BLaER1 treated with 17β-estradiol and CSF1 and Interleukin-3, amounts not matched to agents 10 nM and 100 nM (cell line): Measurements from ENCODE around the gene CKAP2L.
A peak's percentile ranks its signal among the peaks of the same experiment; 100 is the strongest.

ENCODE experiments used
- H3K27ac ChIP-seq, 11 experiments: shearing (Covaris generic); formaldehyde crosslinking; 2 replicates each; pipeline ENCODE4 v1.8.1; 2022
- H3K27me3 ChIP-seq, 11 experiments: shearing (Covaris generic); formaldehyde crosslinking; 2 replicates each; pipeline ENCODE4 v1.8.1; 2022
- H3K36me3 ChIP-seq, 11 experiments: shearing (Covaris generic); formaldehyde crosslinking; 2 replicates each; pipeline ENCODE4 v1.8.1; 2022
- H3K4me1 ChIP-seq, 10 experiments: shearing (Covaris generic); formaldehyde crosslinking; 2 replicates each; pipeline ENCODE4 v1.8.1; 2022
- H3K4me2 ChIP-seq, 11 experiments: shearing (Covaris generic); formaldehyde crosslinking; 2 replicates each; pipeline ENCODE4 v1.8.1; 2022
- H3K4me3 ChIP-seq, 10 experiments: shearing (Covaris generic); formaldehyde crosslinking; 2 replicates each; pipeline ENCODE4 v1.8.1; 2022
- H3K9ac ChIP-seq, 11 experiments: shearing (Covaris generic); formaldehyde crosslinking; 2 replicates each; pipeline ENCODE4 v1.8.1; 2022
- H3K9me3 ChIP-seq, 11 experiments: shearing (Covaris generic); formaldehyde crosslinking; replicated peaks in 1 of 11; 2 replicates each; pipeline ENCODE4 v1.8.1; 2022
- H4K20me1 ChIP-seq, 11 experiments: shearing (Covaris generic); formaldehyde crosslinking; 2 replicates each; pipeline ENCODE4 v1.8.1; 2022
- Cebpa-rat ChIP-seq, 11 experiments: shearing (Covaris generic); IDR thresholded peaks; 2 replicates each; pipeline ENCODE4 v1.8.1; 2022

CKAP2L gene

DNA sequence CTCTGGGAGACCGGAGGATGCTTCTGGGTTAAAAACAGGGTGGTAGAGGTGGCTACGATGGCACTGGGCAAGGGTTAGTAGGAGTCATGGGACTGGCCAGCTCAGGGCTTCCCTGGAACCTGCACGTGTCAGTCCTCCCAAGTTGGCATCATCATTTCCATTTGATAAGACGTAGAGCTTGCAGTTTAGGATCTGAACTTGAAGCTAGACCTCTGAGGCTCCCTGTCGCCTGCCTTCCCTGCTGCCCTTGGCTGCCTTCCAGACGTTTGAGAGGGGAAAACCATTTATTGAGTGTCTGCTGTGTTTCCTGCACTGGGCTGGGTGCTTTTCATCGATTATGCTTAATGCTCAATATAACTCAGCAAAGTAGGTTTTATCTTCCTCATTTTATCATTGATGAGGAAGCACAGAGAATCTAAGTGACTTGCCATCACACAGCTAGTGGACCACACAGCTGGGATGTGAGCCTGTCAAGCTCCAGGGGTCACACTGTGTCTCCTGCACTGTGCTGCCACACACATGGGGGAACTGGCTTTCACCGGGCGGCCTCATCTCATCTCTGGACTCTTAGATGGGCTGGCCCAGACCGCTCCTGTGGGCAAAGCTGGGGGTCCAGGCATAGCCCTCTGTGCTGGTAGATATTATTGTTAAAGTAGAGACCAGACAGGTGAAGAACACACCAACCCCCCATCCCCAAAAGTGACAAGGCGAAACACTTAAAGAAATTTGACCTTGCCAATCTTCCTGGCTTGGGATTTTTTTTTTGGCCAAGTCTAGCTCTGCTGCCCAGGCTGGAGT lies 35.8 kb downstream of the CKAP2L start:
- Histone ChIP-seq H3K4me1 (peaks cover 26 to 71% (median 59%) of the 10 kb centered on the region in 10 experiments), H3K27me3 (no peaks in the 10 kb centered on the region), H3K9me3 (no peaks in the 10 kb centered on the region), H3K4me2 (peak overlapping the region; percentile 42 to 81 (median 64); a peak in 20 of 22 replicates), H3K9ac (peak overlapping the region in 1 of 11 experiments; percentile 1; a peak in 1 of 22 replicates), H4K20me1 (no peaks in the 10 kb centered on the region), H3K36me3 (no peaks in the 10 kb centered on the region), H3K4me3 (no peak overlapping the region), H3K27ac (peak overlapping the region in 5 of 11 experiments; percentile 6 to 21 (median 11); a peak in 2 of 22 replicates)
- TF ChIP-seq Cebpa-rat (IDR thresholded peaks at IDR 0.05), result no peak

- no peaks in the 10 kb centered on the region for H3K36me3 ChIP-seq
- no peak for TF ChIP-seq Cebpa-rat (IDR thresholded peaks at IDR 0.05)
- H3K9ac ChIP-seq, result peak overlapping the region in 3 of 11 experiments; percentile 1 to 27 (median 19); a peak in 2 of 22 replicates
- H3K9me3 ChIP-seq, result no peaks in the 10 kb centered on the region
- no peak overlapping the region for H3K4me3 ChIP-seq
- H3K4me1 ChIP-seq, result peaks cover 26 to 77% (median 61%) of the 10 kb centered on the region in 10 experiments
- H3K27ac ChIP-seq, result peak overlapping the region in 5 of 11 experiments; percentile 6 to 40 (median 19); a peak in 6 of 22 replicates
- H3K27me3 ChIP-seq, result no peaks in the 10 kb centered on the region
- H4K20me1 ChIP-seq, result no peaks in the 10 kb centered on the region
- peak overlapping the region in 8 of 11 experiments; percentile 21 to 81 (median 64); a peak in 16 of 22 replicates for H3K4me2 ChIP-seq
Observed at GRCh38 chr2:112728029-112728362, 36.4 kb downstream of the CKAP2L start.

DNA sequence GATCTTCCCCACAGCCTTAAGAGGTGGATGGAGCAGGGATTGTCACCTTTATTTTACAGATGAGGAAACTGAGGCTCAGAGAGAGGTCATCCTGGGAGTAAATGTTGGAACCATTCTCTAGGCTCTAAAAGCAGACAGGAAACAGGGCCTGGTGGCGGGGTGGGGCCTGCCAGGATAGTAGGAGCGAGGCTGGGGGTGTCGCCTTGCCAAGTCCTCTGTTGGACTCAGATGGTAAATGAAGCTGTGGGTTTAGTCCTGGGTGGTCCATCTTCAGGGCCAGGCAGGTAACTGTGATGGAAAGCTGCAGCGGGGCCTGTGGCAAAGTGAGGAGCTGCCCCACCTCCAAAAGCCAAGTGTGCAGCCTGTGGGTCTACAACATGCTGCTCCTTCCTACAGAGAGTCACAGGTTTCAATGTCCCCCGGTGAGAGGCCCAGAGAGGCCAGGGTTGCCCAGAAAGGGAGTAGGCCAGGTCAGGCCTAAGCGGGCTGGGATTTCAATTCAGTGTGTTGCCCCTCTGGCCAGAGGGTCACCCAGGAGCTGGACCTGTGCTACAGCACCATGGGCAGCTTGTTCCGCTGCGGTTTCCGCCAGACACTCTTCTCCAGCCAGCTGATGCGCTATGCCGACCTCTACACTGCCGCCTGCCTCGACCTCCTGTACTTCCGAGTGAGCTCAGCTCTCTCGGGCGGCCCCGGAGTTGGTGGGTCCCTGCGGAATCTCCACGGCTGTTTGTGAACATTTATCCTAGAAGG lies 37.0 kb downstream of the CKAP2L start:
- H3K4me1 ChIP-seq, result peaks cover 26 to 82% (median 61%) of the 10 kb centered on the region in 10 experiments
- H3K36me3 ChIP-seq, result no peaks in the 10 kb centered on the region
- H3K4me2 ChIP-seq, result peak overlapping the region in 6 of 11 experiments; percentile 47 to 81 (median 72); a peak in 12 of 22 replicates
- H4K20me1 ChIP-seq, result no peaks in the 10 kb centered on the region
- peak overlapping the region in 5 of 11 experiments; percentile 19 to 47 (median 30); a peak in 5 of 22 replicates for H3K9ac ChIP-seq
- no peaks in the 10 kb centered on the region for H3K27me3 ChIP-seq
- no peak overlapping the region for H3K4me3 ChIP-seq
- H3K27ac ChIP-seq, result peak overlapping the region in 7 of 11 experiments; percentile 8 to 44 (median 19); a peak in 6 of 22 replicates
- no peaks in the 10 kb centered on the region for H3K9me3 ChIP-seq
- no peak for TF ChIP-seq Cebpa-rat (IDR thresholded peaks at IDR 0.05)

DNA sequence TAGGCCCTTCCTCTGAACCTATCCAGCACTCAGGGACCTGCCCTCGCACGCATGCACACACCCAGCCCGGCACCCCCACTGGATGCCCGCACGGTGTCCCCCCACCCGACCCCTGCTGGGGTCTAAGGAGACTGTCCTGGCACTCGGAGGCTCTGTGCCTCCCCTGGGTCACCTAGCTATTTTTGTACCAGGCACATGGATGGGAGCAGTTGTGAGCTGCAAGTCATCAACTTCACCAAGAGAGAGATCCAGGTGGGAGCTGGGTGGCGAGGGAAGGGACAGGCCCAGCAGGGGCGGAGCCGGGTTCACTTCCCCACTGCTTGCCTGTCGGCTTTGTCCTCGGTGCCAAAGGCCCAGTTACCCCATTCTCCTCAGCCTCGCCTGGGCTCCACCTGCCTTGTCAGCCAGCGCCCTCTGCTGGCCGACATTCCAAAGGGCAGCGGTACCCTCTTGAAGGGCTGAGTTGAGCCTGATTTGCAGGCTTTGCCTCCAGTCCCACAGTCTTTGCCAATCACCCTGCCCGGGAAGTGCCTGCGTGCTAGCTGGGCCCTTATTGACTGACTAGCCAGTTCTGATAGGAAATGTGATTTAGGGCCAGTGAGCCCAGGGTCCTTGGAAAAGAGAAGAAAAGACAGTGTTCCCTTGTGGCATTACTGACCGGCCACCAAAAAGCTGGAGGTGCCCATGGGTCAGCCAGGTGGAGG lies 37.8 kb downstream of the CKAP2L start:
- no peaks in the 10 kb centered on the region for H3K36me3 ChIP-seq
- no peaks in the 10 kb centered on the region for H3K27me3 ChIP-seq
- H3K4me1 ChIP-seq, result peaks cover 26 to 85% (median 61%) of the 10 kb centered on the region in 10 experiments
- H3K9ac ChIP-seq, result peak overlapping the region in 9 of 11 experiments; percentile 28 to 63 (median 49); a peak in 15 of 22 replicates
- peak overlapping the region; percentile 40 to 81 (median 52); a peak in 21 of 22 replicates for H3K4me2 ChIP-seq
- H3K4me3 ChIP-seq, result no peak overlapping the region
- no peaks in the 10 kb centered on the region for H4K20me1 ChIP-seq
- no peak for TF ChIP-seq Cebpa-rat (IDR thresholded peaks at IDR 0.05)
- H3K27ac ChIP-seq, result peak overlapping the region in 9 of 11 experiments; percentile 19 to 60 (median 54); a peak in 16 of 22 replicates
- no peaks in the 10 kb centered on the region for H3K9me3 ChIP-seq

- peak overlapping the region in 10 of 11 experiments; percentile 1 to 60 (median 52); a peak in 14 of 22 replicates for H3K27ac ChIP-seq
- H3K4me2 ChIP-seq, result peak overlapping the region; percentile 40 to 71 (median 55); a peak in 21 of 22 replicates
Observed at GRCh38 chr2:112725545-112726457, 38.6 kb downstream of the CKAP2L start.

GRCh38 chr2:112724591-112725525 lies 39.6 kb downstream of the CKAP2L start:
- Histone ChIP-seq H3K9ac (peak overlapping the region in 3 of 11 experiments; percentile 8 to 25 (median 13); a peak in 2 of 22 replicates), H3K4me1 (peaks cover 38 to 97% (median 70%) of the 10 kb centered on the region in 10 experiments)
- TF ChIP-seq Cebpa-rat (IDR thresholded peaks at IDR 0.05), result no peak

More at GRCh38 chr2:112725545-112726457, 38.6 kb downstream of the CKAP2L start:
- Histone ChIP-seq H3K9me3 (no peaks in the 10 kb centered on the region), H3K9ac (peak overlapping the region in 9 of 11 experiments; percentile 28 to 63 (median 49); a peak in 14 of 22 replicates), H3K4me1 (peaks cover 29 to 94% (median 67%) of the 10 kb centered on the region in 10 experiments), H4K20me1 (no peaks in the 10 kb centered on the region), H3K36me3 (no peaks in the 10 kb centered on the region), H3K27me3 (no peaks in the 10 kb centered on the region), H3K4me3 (no peak overlapping the region)
- TF ChIP-seq Cebpa-rat (IDR thresholded peaks at IDR 0.05), result no peak

GRCh38 chr2:112723995-112724394 lies 40.4 kb downstream of the CKAP2L start:
- H3K36me3 ChIP-seq, result no peaks in the 10 kb centered on the region
- H3K4me3 ChIP-seq, result no peak overlapping the region
- 0 out of 22 replicates have a peak overlapping the region, but pooled peaks of 2 of the 11 experiments have one; percentile 0 to 18 for H3K9ac ChIP-seq
- no peaks in the 10 kb centered on the region for H4K20me1 ChIP-seq
- no peak for TF ChIP-seq Cebpa-rat (IDR thresholded peaks at IDR 0.05)
- no peaks in the 10 kb centered on the region for H3K9me3 ChIP-seq
- peak overlapping the region in 7 of 11 experiments; percentile 24 to 57 (median 41); a peak in 10 of 22 replicates for H3K27ac ChIP-seq
- peaks cover 29 to 89% (median 61%) of the 10 kb centered on the region in 10 experiments for H3K4me1 ChIP-seq
- peak overlapping the region in 5 of 11 experiments; percentile 39 to 71 (median 60); a peak in 10 of 22 replicates for H3K4me2 ChIP-seq
- H3K27me3 ChIP-seq, result no peaks in the 10 kb centered on the region

More at GRCh38 chr2:112724591-112725525, 39.6 kb downstream of the CKAP2L start:
- Histone ChIP-seq H4K20me1 (no peaks in the 10 kb centered on the region), H3K4me2 (peak overlapping the region in 5 of 11 experiments; percentile 39 to 71 (median 60); a peak in 10 of 22 replicates), H3K27me3 (no peaks in the 10 kb centered on the region), H3K9me3 (no peaks in the 10 kb centered on the region), H3K4me3 (no peak overlapping the region), H3K36me3 (no peaks in the 10 kb centered on the region), H3K27ac (peak overlapping the region in 9 of 11 experiments; percentile 22 to 59 (median 41); a peak in 14 of 22 replicates)
